KMS-11 (cell line): Measurements from ENCODE around the gene FAM229A.

Source experiments
- H2AFZ ChIP-seq: fragments of 200-600 bp; sonication (generic); 2 replicates; pipeline ENCODE4 v1.6.1; 2016; ENCODE audit warnings: antibody characterized with exemption, mixed run types, low read depth
- H3K27ac ChIP-seq: fragments of 200-600 bp; sonication (generic); 2 replicates; pipeline ENCODE4 v1.6.1; 2016; ENCODE audit warnings: mild to moderate bottlenecking, mixed run types
- H3K27me3 ChIP-seq: fragments of 200-600 bp; sonication (generic); 2 replicates; pipeline ENCODE4 v1.6.1; 2017; ENCODE audit warnings: mild to moderate bottlenecking, low read depth, mixed run types, moderate library complexity; ENCODE audit not compliant: insufficient read depth
- H3K36me3 ChIP-seq: fragments of 200-600 bp; sonication (generic); 2 replicates; pipeline ENCODE4 v1.6.1; 2017; ENCODE audit warnings: mild to moderate bottlenecking, mixed run types; ENCODE audit not compliant: insufficient read depth
- H3K4me1 ChIP-seq: fragments of 200-600 bp; sonication (generic); 2 replicates; pipeline ENCODE4 v1.6.1; 2016; ENCODE audit warnings: mild to moderate bottlenecking, low read depth, mixed run types; ENCODE audit not compliant: poor library complexity, severe bottlenecking
- H3K4me2 ChIP-seq: fragments of 200-600 bp; sonication (generic); 2 replicates; pipeline ENCODE4 v1.7.0; 2016; ENCODE audit warnings: mild to moderate bottlenecking, mixed run types
- H3K4me3 ChIP-seq: fragments of 200-600 bp; sonication (generic); IDR thresholded peaks from 2 replicates; pipeline ENCODE4 v1.6.1; 2017; ENCODE audit warnings: low read depth, low read length, mixed read lengths; ENCODE audit not compliant: insufficient read depth
- H3K79me2 ChIP-seq: fragments of 200-600 bp; sonication (generic); 2 replicates; pipeline ENCODE4 v1.6.1; 2016; ENCODE audit warnings: low read depth, mixed run types; ENCODE audit not compliant: insufficient read depth
- H3K9ac ChIP-seq: fragments of 200-600 bp; sonication (generic); 2 replicates; pipeline ENCODE4 v1.6.1; 2016; ENCODE audit warnings: mild to moderate bottlenecking, mixed run types
- H4K20me1 ChIP-seq: fragments of 200-600 bp; sonication (generic); 2 replicates; pipeline ENCODE4 v1.6.1; 2016; ENCODE audit warnings: mild to moderate bottlenecking, mixed run types; ENCODE audit not compliant: insufficient read depth
- CTCF ChIP-seq: fragments of 200-600 bp; sonication (generic); conservative IDR thresholded peaks from 2 replicates; pipeline ENCODE4 v1.6.1; 2017; ENCODE audit warnings: low read depth, mild to moderate bottlenecking, antibody characterized with exemption, low read length, moderate library complexity, mixed read lengths

The FAM229A gene

GRCh38 chr1:32311709-32312393 lies 50.4 kb downstream of the FAM229A start:
- Histone ChIP-seq H3K4me2 (no peak overlapping the region), H3K4me3 (no peak overlapping the region), H3K4me1 (peaks cover 5% of the 10 kb centered on the region), H3K9ac (no peak overlapping the region), H2AFZ (no peak overlapping the region), H3K36me3 (no peaks in the 10 kb centered on the region), H3K27me3 (no peaks in the 10 kb centered on the region), H3K79me2 (peaks cover 62% of the 10 kb centered on the region), H3K27ac (no peak overlapping the region; the same call in 1 of the 2 replicates), H4K20me1 (no peaks in the 10 kb centered on the region)
- no peak for TF ChIP-seq CTCF
